HepG2 (cell line): ENCODE measurements around the gene SLC22A4. TPM values are rescaled to one million over a fixed set of nuclear protein-coding genes. Genes with fewer than 3 reads are reported as not detected.

Experiments used
- FOXO4 ChIP-seq: sonication (generic); formaldehyde crosslinking; conservative IDR thresholded peaks from 2 replicates; pipeline ENCODE4 v1.8.1; 2023; ENCODE audit warnings: missing genetic modification reagents
- KDM5A ChIP-seq: fragments of 200-600 bp; sonication (generic); IDR thresholded peaks from 2 replicates; pipeline ENCODE4 v1.7.0; 2018; ENCODE audit warnings: antibody characterized with exemption, mild to moderate bottlenecking, low read length, borderline replicate concordance
- KDM5B ChIP-seq: sonication (generic); formaldehyde crosslinking; IDR thresholded peaks from 2 replicates; pipeline ENCODE4 v1.4.0; 2020; ENCODE audit warnings: missing genetic modification reagents, mild to moderate bottlenecking, borderline replicate concordance
- KLF13 ChIP-seq: sonication (generic); formaldehyde crosslinking; IDR thresholded peaks from 2 replicates; pipeline ENCODE4 v1.4.0; 2020; ENCODE audit warnings: mild to moderate bottlenecking, missing genetic modification reagents
- MXI1 ChIP-seq: IDR thresholded peaks from 3 replicates; pipeline ENCODE4 v1.6.1; 2012; ENCODE audit warnings: low read depth, low read length, inconsistent platforms, borderline replicate concordance
- NR2F6 ChIP-seq, 2 experiments: IDR thresholded peaks; 2 replicates each; pipeline ENCODE4 v1.6.1; 2016; ENCODE audit warnings: antibody characterized with exemption in 1 of 2, mild to moderate bottlenecking in 1 of 2
- USF2 ChIP-seq, 2 experiments: sonication (generic) in 1 of 2; formaldehyde crosslinking in 1 of 2; IDR thresholded peaks; 2 replicates each; pipeline versions ENCODE4 v1.5.1 to v1.6.1; 2011 to 2020; ENCODE audit warnings: borderline replicate concordance in 1 of 2, low read depth in 1 of 2, low read length in 1 of 2, mild to moderate bottlenecking in 1 of 2, missing genetic modification reagents in 1 of 2, moderate library complexity in 1 of 2
- XBP1 ChIP-seq: sonication (generic); formaldehyde crosslinking; IDR thresholded peaks from 2 replicates; pipeline ENCODE4 v1.5.0; 2020; ENCODE audit warnings: missing genetic modification reagents
- ZBTB2 ChIP-seq: sonication (generic); formaldehyde crosslinking; IDR thresholded peaks from 2 replicates; pipeline ENCODE4 v1.8.0; 2022; ENCODE audit warnings: low read depth, missing genetic modification reagents
- ZBTB20 ChIP-seq: sonication (generic); formaldehyde crosslinking; IDR thresholded peaks from 2 replicates; pipeline ENCODE4 v1.8.1; 2023; ENCODE audit warnings: missing genetic modification reagents, low read depth, mild to moderate bottlenecking, borderline replicate concordance
- ZNF207 ChIP-seq: fragments of 450-650 bp; IDR thresholded peaks from 2 replicates; pipeline ENCODE4 v1.6.1; 2016; ENCODE audit warnings: antibody characterized with exemption, borderline replicate concordance
- ZNF510 ChIP-seq: sonication (generic); formaldehyde crosslinking; IDR thresholded peaks from 2 replicates; pipeline ENCODE4 v1.4.0; 2020; ENCODE audit warnings: low read depth, mild to moderate bottlenecking, missing genetic modification reagents
- ZNF513 ChIP-seq: sonication (generic); formaldehyde crosslinking; conservative IDR thresholded peaks from 2 replicates; pipeline ENCODE4 v1.5.0; 2020; ENCODE audit warnings: missing genetic modification reagents
- ZNF710 ChIP-seq: sonication (generic); formaldehyde crosslinking; IDR thresholded peaks from 2 replicates; pipeline ENCODE4 v1.5.0; 2020; ENCODE audit warnings: mild to moderate bottlenecking, missing genetic modification reagents, borderline replicate concordance
- ZNF768 ChIP-seq: sonication (generic); formaldehyde crosslinking; IDR thresholded peaks from 2 replicates; pipeline ENCODE4 v1.4.0; 2020; ENCODE audit warnings: missing genetic modification reagents
- ZNF775 ChIP-seq: sonication (generic); formaldehyde crosslinking; IDR thresholded peaks from 2 replicates; pipeline ENCODE4 v1.4.0; 2020; ENCODE audit warnings: missing genetic modification reagents, mild to moderate bottlenecking, moderate library complexity, borderline replicate concordance
- polyA plus RNA-seq, 8 experiments: library from polyadenylated mRNA; depleted of rRNA in 3 of 8; stranded (reverse) in 7 of 8; unstranded in 1 of 8; fragments of >200 nt; fragmentation: Illumina TruSeq in 4 of 8; extraction: Trizol in 4 of 8; gene quantifications; 2 replicates each; pipeline versions ENCODE4 v1.2.1 to v1.2.3, GENCODE V29; 2011 to 2016; ENCODE audit warnings: low read depth in 4 of 8, missing spikeins in 1 of 8, mixed read lengths in 1 of 8; ENCODE audit not compliant: insufficient read depth in 1 of 8
- total RNA-seq, 5 experiments: library from RNA; depleted of rRNA; stranded (reverse); fragments of >200 nt; fragmentation: Illumina TruSeq; extraction: Trizol; gene quantifications; 2 replicates each; pipeline ENCODE4 v1.2.3, GENCODE V29; 2016; ENCODE audit warnings: low read depth in 1 of 5

The SLC22A4 gene
- total and polyA plus RNA-seq, 2 of the 13 experiments (the other 11 are each of a cell fraction or from before 2014, with no cell fraction given), result 0.33 to 0.62 TPM

GRCh38 chr5:132293992-132294727 is at the start of gene SLC22A4 (continued):
- TF ChIP-seq ZNF513 (CRISPR knock-in tag) (no peak), XBP1 (CRISPR knock-in tag) (peak; percentile 69; the same call in 1 of the 2 replicates), ZNF768 (no peak; the same call in 1 of the 2 replicates), ZNF775 (CRISPR knock-in tag) (no peak), FOXO4 (0 out of 2 replicates have a peak, but pooled peaks have one; percentile 75), USF2 (IDR thresholded peaks at IDR 0.05; ENCODE audit: low read depth, low read length) (peak; percentile 55; the same call in 1 of the 2 replicates), USF2 (CRISPR knock-in tag; IDR thresholded peaks at IDR 0.05; ENCODE audit: borderline replicate concordance) (peak; percentile 82; the same call in 1 of the 2 replicates), ZNF710 (CRISPR knock-in tag) (no peak; the same call in 1 of the 2 replicates), KDM5A (no peak), MXI1 (peak; percentile 64; the same call in 1 of the 3 replicates), ZNF207 (no peak), KLF13 (CRISPR knock-in tag) (peak; percentile 14; the same call in 1 of the 2 replicates), ZNF510 (CRISPR knock-in tag) (0 out of 2 replicates have a peak, but pooled peaks have one; percentile 30), ZBTB20 (peak; percentile 36; the same call in 1 of the 2 replicates), ZBTB2 (CRISPR knock-in tag) (0 out of 2 replicates have a peak, but pooled peaks have one; percentile 46), NR2F6 (IDR thresholded peaks at IDR 0.05) (no peak; the same call in 1 of the 2 replicates), NR2F6 (CRISPR knock-in tag; IDR thresholded peaks at IDR 0.05) (no peak), KDM5B (CRISPR knock-in tag) (peak; percentile 73; the same call in 1 of the 2 replicates)
